SK-N-MC (cell line): ENCODE results near the gene TBC1D25.
"Not testable (repeated sequence)": the region's sequence is repeated elsewhere in the genome, so short reads cannot be mapped to it uniquely, and the experiment has no call there.

ENCODE experiments used
- DNase-seq: peaks from one replicate; pipeline ENCODE4 v3.0.0-alpha.2; 2011; ENCODE audit warnings: low read depth, low spot score
- H3K27ac ChIP-seq: fragments of 200-600 bp; sonication (generic); 2 replicates; pipeline ENCODE4 v1.5.1; 2016; ENCODE audit warnings: mixed run types
- H3K36me3 ChIP-seq: fragments of 200-600 bp; sonication (generic); 2 replicates; pipeline ENCODE4 v1.6.1; 2017; ENCODE audit warnings: antibody characterized with exemption, low read length, mixed read lengths; ENCODE audit not compliant: insufficient read depth
- H3K4me3 ChIP-seq: fragments of 200-600 bp; sonication (generic); 2 replicates; pipeline ENCODE4 v1.5.1; 2016
- H3K9ac ChIP-seq: fragments of 200-600 bp; sonication (generic); 2 replicates; pipeline ENCODE4 v1.8.0; 2017; ENCODE audit warnings: mixed run types, mixed read lengths; ENCODE audit not compliant: insufficient read length
- H3K9me3 ChIP-seq: fragments of 200-600 bp; sonication (generic); 2 replicates; pipeline ENCODE4 v1.6.1; 2017; ENCODE audit warnings: low read depth, mild to moderate bottlenecking, antibody characterized with exemption, low read length, moderate library complexity, mixed read lengths
- EZH2 ChIP-seq: fragments of 200-600 bp; sonication (generic); IDR thresholded peaks from one replicate; pipeline ENCODE4 v1.6.1; 2017; ENCODE audit warnings: antibody characterized with exemption
- FOXP2 ChIP-seq: optimal IDR thresholded peaks from 2 replicates; pipeline ENCODE3; 2011; ENCODE audit warnings: mild to moderate bottlenecking, moderate library complexity; ENCODE audit not compliant: insufficient read depth; ENCODE audit errors: extremely low read length, control extremely low read depth
- POLR2AphosphoS5 ChIP-seq: IDR thresholded peaks from 2 replicates; pipeline ENCODE4 v1.6.1; 2012; ENCODE audit warnings: mild to moderate bottlenecking, low read depth, low read length, borderline replicate concordance

The TBC1D25 gene

GRCh38 chrX:48513670-48514069 lies 25.8 kb upstream of the TBC1D25 start:
- Histone ChIP-seq H3K9ac (no peak overlapping the region), H3K27ac (no peak overlapping the region), H3K9me3 (no peaks in the 10 kb centered on the region), H3K4me3 (no peak overlapping the region), H3K36me3 (no peaks in the 10 kb centered on the region)
- DNase-seq, result no peak
- TF ChIP-seq FOXP2, result no peak
- TF ChIP-seq POLR2AphosphoS5, result no peak
- no peak for TF ChIP-seq EZH2

GRCh38 chrX:48514126-48514806 lies 25.2 kb upstream of the TBC1D25 start:
- no peak overlapping the region for H3K27ac ChIP-seq
- TF ChIP-seq FOXP2 (no peak), EZH2 (no peak), POLR2AphosphoS5 (no peak)
- H3K9ac ChIP-seq, result no peak overlapping the region
- H3K36me3 ChIP-seq, result no peaks in the 10 kb centered on the region
- H3K4me3 ChIP-seq, result no peak overlapping the region
- H3K9me3 ChIP-seq, result no peaks in the 10 kb centered on the region
- DNase-seq, result no peak

GRCh38 chrX:48514868-48515460 lies 24.6 kb upstream of the TBC1D25 start:
- TF ChIP-seq POLR2AphosphoS5 (no peak), FOXP2 (no peak), EZH2 (no peak)
- DNase-seq, result no peak
- Histone ChIP-seq H3K4me3 (no peak overlapping the region), H3K9ac (no peak overlapping the region), H3K9me3 (no peaks in the 10 kb centered on the region), H3K27ac (no peak overlapping the region), H3K36me3 (no peaks in the 10 kb centered on the region)

GRCh38 chrX:48515842-48516241 lies 23.7 kb upstream of the TBC1D25 start:
- no peak overlapping the region for H3K4me3 ChIP-seq
- no peak overlapping the region for H3K27ac ChIP-seq
- no peak for TF ChIP-seq FOXP2
- TF ChIP-seq EZH2, result no peak
- no peak for TF ChIP-seq POLR2AphosphoS5
- no peaks in the 10 kb centered on the region for H3K9me3 ChIP-seq
- no peak for DNase-seq
- no peaks in the 10 kb centered on the region for H3K36me3 ChIP-seq
- no peak overlapping the region for H3K9ac ChIP-seq

- no peak overlapping the region for H3K4me3 ChIP-seq
- DNase-seq, result no peak
- no peak overlapping the region for H3K27ac ChIP-seq
- no peaks in the 10 kb centered on the region for H3K9me3 ChIP-seq
- no peaks in the 10 kb centered on the region for H3K36me3 ChIP-seq
- TF ChIP-seq POLR2AphosphoS5 (no peak), FOXP2 (no peak), EZH2 (no peak)
- H3K9ac ChIP-seq, result no peak overlapping the region
Observed at GRCh38 chrX:48516285-48516684, 23.2 kb upstream of the TBC1D25 start.

GRCh38 chrX:48516987-48517386 lies 22.5 kb upstream of the TBC1D25 start:
- Histone ChIP-seq H3K9me3 (no peaks in the 10 kb centered on the region), H3K9ac (no peak overlapping the region), H3K4me3 (no peak overlapping the region), H3K27ac (no peak overlapping the region), H3K36me3 (no peaks in the 10 kb centered on the region)
- no peak for TF ChIP-seq FOXP2
- no peak for TF ChIP-seq POLR2AphosphoS5
- no peak for TF ChIP-seq EZH2
- no peak for DNase-seq

- H3K36me3 ChIP-seq, H3K4me3 ChIP-seq, H3K27ac ChIP-seq, H3K9me3 ChIP-seq, H3K9ac ChIP-seq, DNase-seq: not testable (repeated sequence)
Observed at GRCh38 chrX:48519481-48519880, 20.0 kb upstream of the TBC1D25 start.

GRCh38 chrX:48520455-48520854 lies 19.1 kb upstream of the TBC1D25 start:
- Histone ChIP-seq H3K36me3 (peaks cover 12% of the 10 kb centered on the region), H3K27ac (no peak overlapping the region), H3K9ac (no peak overlapping the region), H3K4me3 (no peak overlapping the region), H3K9me3 (no peaks in the 10 kb centered on the region)
- TF ChIP-seq FOXP2 (no peak), EZH2 (no peak), POLR2AphosphoS5 (no peak)
- DNase-seq, result no peak

- peaks cover 12% of the 10 kb centered on the region for H3K36me3 ChIP-seq
- H3K27ac ChIP-seq, result peak overlapping the region; percentile 46; the same call in 1 of the 2 replicates
- no peak overlapping the region for H3K9ac ChIP-seq
- no peaks in the 10 kb centered on the region for H3K9me3 ChIP-seq
- H3K4me3 ChIP-seq, result peak overlapping the region; percentile 86
- no peak for DNase-seq
- no peak for TF ChIP-seq EZH2
- no peak for TF ChIP-seq FOXP2
- TF ChIP-seq POLR2AphosphoS5, result no peak
Observed at GRCh38 chrX:48520976-48521352, 18.6 kb upstream of the TBC1D25 start.
